ENCODE measurements around the gene CFAP20DC. TPM values are rescaled to one million over a fixed set of nuclear protein-coding genes. Genes with fewer than 3 reads are reported as not detected.
"Not testable (repeated sequence)": the region's sequence is repeated elsewhere in the genome, so short reads cannot be mapped to it uniquely, and the experiment has no call there.

The CFAP20DC gene
- total and polyA plus RNA-seq, 2 of the 13 experiments (the other 11 are each of a cell fraction or from before 2014, with no cell fraction given), result not detected

GRCh38 chr3:58895678-58896077 is 154.1 kb downstream of the CFAP20DC start:
- H3K79me2 ChIP-seq (ENCODE audit: insufficient read depth, low read length); H3K4me1 ChIP-seq (ENCODE audit: insufficient read depth, low read length); intact Hi-C loops (cut with micrococcal nuclease; ENCODE audit: unreplicated experiment); H3K36me3 ChIP-seq (replicated peaks in 1 of 2; ENCODE audit: control insufficient read depth in 1 of 2, insufficient read depth in 2 of 2, low read length in 2 of 2); H3K27me3 ChIP-seq (ENCODE audit: control insufficient read depth in 1 of 2, insufficient read depth in 2 of 2, low read length in 2 of 2); H2AFZ ChIP-seq (ENCODE audit: low read length); H3K9ac ChIP-seq (ENCODE audit: insufficient read depth, low read depth, low read length); H4K20me1 ChIP-seq (ENCODE audit: insufficient read depth, low read length); DNase-seq (ENCODE audit: low spot score); FAIRE-seq; POLR2A ChIA-PET; H3K27ac ChIP-seq (ENCODE audit: extremely low read length, insufficient read depth, low read length); H3K4me2 ChIP-seq (ENCODE audit: low read depth, low read length); CTCF ChIA-PET (ENCODE audit: low intra/inter-chr PET ratio, low total read pairs); ATAC-seq; H3K9me3 ChIP-seq (ENCODE audit: low read length); BruUV-seq (replicated peaks); H3K4me3 ChIP-seq (replicated peaks in 1 of 3; ENCODE audit: insufficient read depth in 1 of 3, low read depth in 2 of 3, low read length in 3 of 3); in situ Hi-C loops (cut with HindIII; ENCODE audit: extremely low pct_ligation_motif_present, low pct_unique_long_range_greater_than_20kb): not testable (repeated sequence)
- WGBS (ENCODE audit: low lambda C conversion rate), result 8% methylated on average over 5 of the region's 5 CpGs

- CTCF ChIA-PET (ENCODE audit: low intra/inter-chr PET ratio, low total read pairs); H2AFZ ChIP-seq (ENCODE audit: low read length); H4K20me1 ChIP-seq (ENCODE audit: insufficient read depth, low read length); BruUV-seq (replicated peaks); H3K4me3 ChIP-seq (replicated peaks in 1 of 3; ENCODE audit: insufficient read depth in 1 of 3, low read depth in 2 of 3, low read length in 3 of 3); H3K4me2 ChIP-seq (ENCODE audit: low read depth, low read length); H3K4me1 ChIP-seq (ENCODE audit: insufficient read depth, low read length); DNase-seq (ENCODE audit: low spot score); in situ Hi-C loops (cut with HindIII; ENCODE audit: extremely low pct_ligation_motif_present, low pct_unique_long_range_greater_than_20kb); H3K9ac ChIP-seq (ENCODE audit: insufficient read depth, low read depth, low read length); H3K27me3 ChIP-seq (ENCODE audit: control insufficient read depth in 1 of 2, insufficient read depth in 2 of 2, low read length in 2 of 2); POLR2A ChIA-PET; H3K79me2 ChIP-seq (ENCODE audit: insufficient read depth, low read length); FAIRE-seq; intact Hi-C loops (cut with micrococcal nuclease; ENCODE audit: unreplicated experiment); H3K27ac ChIP-seq (ENCODE audit: extremely low read length, insufficient read depth, low read length); H3K36me3 ChIP-seq (replicated peaks in 1 of 2; ENCODE audit: control insufficient read depth in 1 of 2, insufficient read depth in 2 of 2, low read length in 2 of 2); ATAC-seq; H3K9me3 ChIP-seq (ENCODE audit: low read length): not testable (repeated sequence)
- WGBS (ENCODE audit: low lambda C conversion rate), result 2% methylated on average over 2 of the region's 2 CpGs
Observed at GRCh38 chr3:58892526-58892925, 157.3 kb downstream of the CFAP20DC start.

GRCh38 chr3:58888087-58888486 is 161.7 kb downstream of the CFAP20DC start:
- H3K4me1 ChIP-seq (ENCODE audit: insufficient read depth, low read length), result no peaks in the 10 kb centered on the region
- no peak overlapping the region for H3K4me2 ChIP-seq (ENCODE audit: low read depth, low read length)
- no peak overlapping the region for H3K4me3 ChIP-seq (replicated peaks in 1 of 3; ENCODE audit: insufficient read depth in 1 of 3, low read depth in 2 of 3, low read length in 3 of 3)
- no TSS peak for BruUV-seq (replicated peaks)
- no peaks in the 10 kb centered on the region for H3K79me2 ChIP-seq (ENCODE audit: insufficient read depth, low read length)
- FAIRE-seq, result no peak
- H2AFZ ChIP-seq (ENCODE audit: low read length), result no peak overlapping the region
- no peak overlapping the region for H3K27ac ChIP-seq (ENCODE audit: extremely low read length, insufficient read depth, low read length)
- ChIA-PET POLR2A (no interaction called here), CTCF (ENCODE audit: low intra/inter-chr PET ratio, low total read pairs) (no interaction called here)
- no peak for ATAC-seq
- in situ Hi-C loops (cut with HindIII; ENCODE audit: extremely low pct_ligation_motif_present, low pct_unique_long_range_greater_than_20kb), result no loop called here
- H3K27me3 ChIP-seq (ENCODE audit: control insufficient read depth in 1 of 2, insufficient read depth in 2 of 2, low read length in 2 of 2), result no peaks in the 10 kb centered on the region; a peak in 1 of 5 replicates
- H4K20me1 ChIP-seq (ENCODE audit: insufficient read depth, low read length), result no peaks in the 10 kb centered on the region
- no peaks in the 10 kb centered on the region for H3K9me3 ChIP-seq (ENCODE audit: low read length)
- no peak for DNase-seq (ENCODE audit: low spot score)
- no peaks in the 10 kb centered on the region for H3K36me3 ChIP-seq (replicated peaks in 1 of 2; ENCODE audit: control insufficient read depth in 1 of 2, insufficient read depth in 2 of 2, low read length in 2 of 2)
- 5% methylated on average over 2 of the region's 2 CpGs for WGBS (ENCODE audit: low lambda C conversion rate)
- intact Hi-C loops (cut with micrococcal nuclease; ENCODE audit: unreplicated experiment), result no loop called here
- no peak overlapping the region for H3K9ac ChIP-seq (ENCODE audit: insufficient read depth, low read depth, low read length)
- no peak for TF ChIP-seq ZNF879 (CRISPR knock-in tag; IDR thresholded peaks at IDR 0.05)
- no peak for TF ChIP-seq STAG1 (CRISPR knock-in tag; IDR thresholded peaks at IDR 0.05)
- no peak for TF ChIP-seq SP4 (CRISPR knock-in tag; IDR thresholded peaks at IDR 0.05)
- no peak for TF ChIP-seq ASH2L (IDR thresholded peaks at IDR 0.05; ENCODE audit: insufficient read length, low read depth, low read length)
- no peak for TF ChIP-seq NFIB (CRISPR knock-in tag; IDR thresholded peaks at IDR 0.05; ENCODE audit: borderline replicate concordance)
- TF ChIP-seq RARA (CRISPR knock-in tag; IDR thresholded peaks at IDR 0.05), result no peak
- TF ChIP-seq ZNF20 (CRISPR knock-in tag; IDR thresholded peaks at IDR 0.05), result no peak
- TF ChIP-seq JARID2 (CRISPR knock-in tag; IDR thresholded peaks at IDR 0.05; ENCODE audit: insufficient replicate concordance), result no peak
- no peak for TF ChIP-seq AHR (CRISPR knock-in tag; IDR thresholded peaks at IDR 0.05)
- TF ChIP-seq ZNF7 (CRISPR knock-in tag; IDR thresholded peaks at IDR 0.05), result no peak
- TF ChIP-seq ZNF766 (CRISPR knock-in tag; IDR thresholded peaks at IDR 0.05; ENCODE audit: borderline replicate concordance), result no peak
- no peak for TF ChIP-seq THRA (CRISPR knock-in tag; IDR thresholded peaks at IDR 0.05; ENCODE audit: borderline replicate concordance)
- TF ChIP-seq RFXAP (CRISPR knock-in tag; IDR thresholded peaks at IDR 0.05; ENCODE audit: borderline replicate concordance), result no peak
- no peak for TF ChIP-seq ZNF605 (CRISPR knock-in tag; IDR thresholded peaks at IDR 0.05)

Measured in HepG2 (cell line).